GM19099 (cell line): ENCODE measurements around the gene PKP4.

ENCODE experiments used
- POLR2A ChIP-seq: IDR thresholded peaks from 3 replicates; pipeline ENCODE4 v1.6.1; 2011; ENCODE audit warnings: low read depth; ENCODE audit not compliant: insufficient read length; ENCODE audit errors: extremely low read depth

PKP4 gene

GRCh38 chr2:158489366-158490112 is 32.8 kb downstream of the PKP4 start:
- TF ChIP-seq POLR2A: no peak

- no peak for TF ChIP-seq POLR2A
These were observed 34.3 kb downstream of the PKP4 start for GRCh38 chr2:158491072-158491471.

GRCh38 chr2:158493458-158493857 is 36.7 kb downstream of the PKP4 start:
- no peak for TF ChIP-seq POLR2A

- no peak for TF ChIP-seq POLR2A
These were observed 38.4 kb downstream of the PKP4 start for GRCh38 chr2:158495175-158495574.

- TF ChIP-seq POLR2A: no peak
These were observed 40.2 kb downstream of the PKP4 start for GRCh38 chr2:158496986-158497385.

- no peak for TF ChIP-seq POLR2A
These were observed 40.7 kb downstream of the PKP4 start for GRCh38 chr2:158497486-158497885.

- no peak for TF ChIP-seq POLR2A
These were observed 41.4 kb downstream of the PKP4 start for GRCh38 chr2:158498043-158498748.

GRCh38 chr2:158498749-158499136 is 42.0 kb downstream of the PKP4 start:
- TF ChIP-seq POLR2A: no peak

- no peak for TF ChIP-seq POLR2A
These were observed 42.6 kb downstream of the PKP4 start for GRCh38 chr2:158499383-158499782.

- no peak for TF ChIP-seq POLR2A
These were observed 43.6 kb downstream of the PKP4 start for GRCh38 chr2:158500333-158500732.

GRCh38 chr2:158501301-158501700 is 44.5 kb downstream of the PKP4 start:
- no peak for TF ChIP-seq POLR2A

- no peak for TF ChIP-seq POLR2A
These were observed 46.2 kb downstream of the PKP4 start for GRCh38 chr2:158502974-158503373.

- no peak for TF ChIP-seq POLR2A
These were observed 47.3 kb downstream of the PKP4 start for GRCh38 chr2:158504088-158504487.

GRCh38 chr2:158505448-158505934 is 48.7 kb downstream of the PKP4 start:
- no peak for TF ChIP-seq POLR2A

GRCh38 chr2:158507141-158507540 is 50.4 kb downstream of the PKP4 start:
- TF ChIP-seq POLR2A: no peak

- no peak for TF ChIP-seq POLR2A
These were observed 50.9 kb downstream of the PKP4 start for GRCh38 chr2:158507679-158508078.
